LHCN-M2 (cell line): ENCODE results near the gene SLC35F2. TPM values are rescaled to one million over a fixed set of nuclear protein-coding genes. Genes with fewer than 3 reads are reported as not detected.

ENCODE experiments used
- DNase-seq: peaks from one replicate; pipeline ENCODE4 v3.0.0-alpha.2; 2012; ENCODE audit warnings: low read depth
- total RNA-seq: library from RNA; depleted of rRNA; stranded (reverse); fragments of >200 nt; gene quantifications from 2 replicates; pipeline ENCODE4 v1.2.3, GENCODE V29; 2014; rRNA removed

Gene SLC35F2
- total RNA-seq, 1 experiment from 2014 or later = 9.3 TPM

DNA sequence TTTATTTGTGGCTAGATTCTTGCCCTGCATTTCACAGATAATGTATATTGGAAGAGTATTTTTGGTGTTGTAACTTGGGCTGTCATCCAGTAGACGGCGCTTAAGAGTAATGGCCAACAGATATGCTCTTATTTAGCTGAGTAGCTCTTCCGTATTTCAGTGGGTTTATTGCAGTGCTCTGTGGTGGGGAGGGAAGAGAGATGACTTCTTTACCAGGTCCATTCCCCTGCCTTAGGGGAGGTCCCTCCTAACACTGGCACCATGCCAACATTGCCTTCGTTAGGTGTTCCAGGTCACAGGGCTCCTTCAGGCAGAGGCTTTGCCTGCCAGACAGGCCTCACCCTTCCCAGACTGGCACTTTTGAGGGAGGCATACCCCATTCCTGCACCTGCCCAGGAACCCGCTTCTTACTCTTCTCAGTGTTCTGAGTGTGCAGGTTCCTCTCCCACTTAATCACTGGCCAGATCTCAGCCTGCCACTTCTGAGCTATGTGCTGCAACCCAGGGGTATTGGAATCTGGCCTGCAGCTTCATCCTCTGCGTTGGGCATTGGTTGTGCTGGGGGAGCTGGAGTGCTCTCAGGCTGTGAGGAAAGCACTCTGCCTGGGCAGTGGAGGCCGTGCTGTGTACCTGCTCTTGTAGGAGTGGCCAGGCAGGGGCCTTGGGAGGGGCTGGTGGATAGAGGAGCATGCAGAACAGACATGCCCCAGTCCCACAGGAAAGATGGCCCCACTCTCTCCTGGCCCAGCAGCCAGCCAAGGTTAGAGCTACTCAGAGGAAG, 117.4 kb downstream of the SLC35F2 start:
- DNase-seq = peak; percentile 8

Other genes starting within 250 kb of the SLC35F2 start
- not detected in 2 replicates for gene SLN, start 146.7 kb downstream of the SLC35F2 start, total RNA-seq
- gene RAB39A, start 69.7 kb upstream of the SLC35F2 start, total RNA-seq = 0.58 TPM in 1 of 2 replicates, not detected in the other
- gene CUL5, start 150.1 kb upstream of the SLC35F2 start, total RNA-seq = 26.2 and 30.0 TPM in 2 replicates